Measurements from ENCODE around the gene THBS2.
"Not testable (repeated sequence)": the region's sequence is repeated elsewhere in the genome, so short reads cannot be mapped to it uniquely, and the experiment has no call there.

The THBS2 gene

DNA sequence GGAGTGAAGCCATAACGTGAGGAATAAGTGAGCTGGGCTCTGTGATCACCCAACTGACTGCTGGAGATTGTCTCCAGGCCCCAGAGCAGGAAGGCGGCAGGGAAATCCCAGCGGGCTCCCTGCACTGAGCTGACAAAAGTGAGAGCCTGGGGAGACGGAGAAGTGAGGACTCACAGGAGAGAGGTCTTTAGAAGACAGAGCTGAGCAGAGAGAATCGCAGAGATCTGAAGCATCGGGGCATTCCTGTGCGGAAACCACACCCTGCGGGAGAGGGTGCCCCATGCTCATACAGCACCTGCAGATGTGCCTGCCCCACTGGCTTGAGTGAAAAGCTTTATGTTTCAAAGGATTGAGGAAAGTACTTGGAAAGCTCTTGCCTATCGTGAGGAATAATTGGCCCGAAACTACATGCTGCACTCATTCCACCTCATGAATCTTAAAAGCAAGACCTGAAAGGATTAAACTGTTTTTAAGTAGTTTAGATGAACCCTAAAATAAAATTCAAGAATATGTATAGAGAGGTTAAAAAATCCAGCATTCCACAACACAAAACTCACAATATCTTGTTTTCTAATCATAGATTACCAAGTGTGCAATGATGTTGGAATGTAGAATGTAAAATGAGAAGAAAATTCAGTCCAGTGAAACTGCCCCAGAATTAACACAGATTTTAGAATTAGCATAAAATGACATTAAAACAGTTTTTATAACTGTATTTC lies 17.7 kb upstream of the THBS2 start:
- DNase-seq, result no peak

DNA sequence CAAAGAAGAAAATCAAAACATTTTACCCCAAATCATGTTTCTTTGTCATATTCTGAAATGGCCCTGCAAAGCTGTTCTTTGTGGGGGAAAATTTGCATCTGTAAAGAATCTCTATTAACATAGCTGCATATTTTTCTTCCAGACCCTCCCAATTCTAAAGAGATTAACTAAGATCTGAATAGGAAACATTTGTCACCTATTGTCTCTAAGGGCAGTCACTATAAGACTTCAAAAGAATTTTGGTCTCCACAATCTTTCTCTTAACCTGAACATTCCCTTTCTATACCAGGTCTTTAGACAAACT lies 16.4 kb upstream of the THBS2 start:
- not testable (repeated sequence) for DNase-seq

DNA sequence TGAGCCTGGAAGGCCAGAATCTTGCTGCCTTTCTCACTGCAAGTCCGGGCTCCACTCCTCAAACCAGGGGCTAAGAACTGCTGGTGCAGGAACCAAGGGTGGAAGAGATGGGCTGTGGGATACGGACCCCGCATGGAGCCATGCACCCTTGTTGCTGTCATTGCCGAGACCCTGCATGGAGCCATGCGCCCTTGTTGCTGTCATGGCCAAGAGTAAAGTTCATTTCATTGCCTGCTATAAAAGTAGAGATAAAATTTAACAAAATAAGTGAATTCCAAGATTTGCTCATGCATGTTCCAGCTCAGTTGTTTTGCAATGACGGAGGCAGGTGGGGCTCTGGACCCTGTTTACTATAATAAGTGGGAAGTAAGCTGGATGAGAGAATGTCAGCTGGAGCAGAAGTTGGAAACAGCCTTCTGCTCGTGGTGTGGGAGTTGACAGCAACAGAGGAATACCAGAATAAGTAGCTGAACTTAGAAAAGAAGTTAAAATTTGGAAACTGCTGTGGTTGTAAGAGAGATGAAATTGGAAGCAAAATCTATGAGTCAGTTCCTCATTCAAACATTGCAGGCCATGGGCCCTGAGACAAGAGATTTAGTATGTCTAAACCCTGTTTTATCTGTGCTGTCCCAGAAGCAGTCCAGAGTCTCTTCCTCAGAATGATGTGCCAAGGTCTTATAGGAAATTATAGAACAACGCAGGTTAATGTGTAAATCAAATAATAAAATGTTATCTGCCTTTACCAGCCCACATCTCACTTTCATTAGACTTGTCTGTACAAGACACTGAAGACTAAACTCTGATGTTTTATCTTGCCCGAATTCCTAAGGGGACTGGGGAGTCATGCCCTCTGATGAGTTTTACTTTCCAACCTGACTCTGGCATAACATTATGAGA lies 15.8 kb upstream of the THBS2 start:
- DNase-seq, result no peak

DNA sequence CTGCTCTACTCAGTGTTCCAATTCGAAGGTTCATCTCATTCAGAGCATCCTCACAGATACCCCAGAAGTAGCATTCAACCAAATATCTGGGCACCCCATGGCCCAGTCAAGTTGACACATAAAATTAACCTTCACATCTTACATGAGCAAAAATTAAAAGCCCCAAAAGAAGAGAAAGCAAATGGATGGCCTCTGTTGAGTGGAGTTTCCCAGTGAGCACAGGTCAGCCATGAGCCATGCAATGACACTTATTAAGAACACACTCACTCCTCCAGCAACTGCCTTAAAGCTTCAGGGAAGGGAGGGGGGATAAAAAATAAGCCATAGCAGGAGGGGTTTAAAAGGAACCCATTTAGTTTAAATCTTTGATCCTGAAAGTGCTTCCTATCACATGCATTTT lies 14.6 kb upstream of the THBS2 start:
- no peak for DNase-seq

DNA sequence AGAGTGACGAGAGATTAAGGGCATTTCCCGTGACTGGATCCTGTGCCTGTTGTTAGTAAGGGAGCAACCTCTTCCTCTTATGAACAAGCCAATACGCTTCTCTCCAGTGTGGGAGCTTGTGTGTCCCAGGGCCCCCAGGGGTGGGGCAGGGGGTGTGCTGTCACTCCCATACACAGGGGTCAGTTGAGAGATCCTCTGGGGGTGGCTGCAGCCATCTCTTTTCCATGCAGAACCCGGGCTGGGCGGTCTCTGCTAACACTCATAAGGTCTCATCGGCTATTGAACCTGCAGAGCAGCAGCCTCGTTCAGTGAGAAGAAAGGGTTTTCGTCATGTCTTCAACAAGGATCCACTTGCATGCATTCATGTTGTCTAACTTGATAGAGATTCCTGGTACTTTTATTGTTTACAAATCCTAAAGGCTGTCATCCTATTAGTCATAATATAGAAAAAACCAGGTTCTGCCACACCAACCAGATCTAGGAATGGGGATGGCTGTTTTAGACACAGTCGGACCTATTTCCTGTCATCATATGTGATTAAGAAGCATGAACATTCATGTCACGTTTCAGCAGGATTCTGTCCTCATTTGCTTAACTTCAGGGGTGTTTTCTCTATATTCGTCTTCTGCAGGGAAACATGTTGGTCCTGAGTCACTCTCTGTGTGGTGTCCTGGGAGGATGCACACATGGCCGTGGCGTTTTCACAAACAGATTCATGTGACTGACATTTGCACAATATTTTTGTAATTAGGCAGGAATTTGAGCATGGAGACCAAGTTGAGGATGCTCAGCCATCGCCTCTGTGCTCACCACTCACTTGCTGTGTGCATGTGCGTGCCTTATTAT lies 13.3 kb upstream of the THBS2 start:
- no peak for DNase-seq

DNA sequence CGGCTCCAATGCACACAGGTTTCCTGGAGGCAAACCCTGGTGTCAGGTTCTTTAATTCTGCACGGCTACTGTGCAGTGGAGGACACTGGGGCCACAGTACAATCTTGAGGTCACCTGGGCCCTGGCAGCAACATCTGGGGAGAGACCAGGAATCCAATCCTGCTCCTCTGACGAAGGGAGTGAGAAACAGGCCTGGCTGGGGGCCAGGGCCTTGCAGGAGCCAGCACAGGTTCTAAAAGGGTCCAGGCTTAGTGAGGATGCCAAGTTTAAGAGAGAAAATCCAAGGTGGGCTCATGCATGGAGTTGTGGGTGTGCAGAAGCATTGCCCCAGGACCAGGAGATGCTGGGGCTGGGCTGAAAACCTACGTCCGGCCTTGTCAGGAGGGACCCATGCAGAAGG lies 12.6 kb upstream of the THBS2 start:
- DNase-seq, result no peak

DNA sequence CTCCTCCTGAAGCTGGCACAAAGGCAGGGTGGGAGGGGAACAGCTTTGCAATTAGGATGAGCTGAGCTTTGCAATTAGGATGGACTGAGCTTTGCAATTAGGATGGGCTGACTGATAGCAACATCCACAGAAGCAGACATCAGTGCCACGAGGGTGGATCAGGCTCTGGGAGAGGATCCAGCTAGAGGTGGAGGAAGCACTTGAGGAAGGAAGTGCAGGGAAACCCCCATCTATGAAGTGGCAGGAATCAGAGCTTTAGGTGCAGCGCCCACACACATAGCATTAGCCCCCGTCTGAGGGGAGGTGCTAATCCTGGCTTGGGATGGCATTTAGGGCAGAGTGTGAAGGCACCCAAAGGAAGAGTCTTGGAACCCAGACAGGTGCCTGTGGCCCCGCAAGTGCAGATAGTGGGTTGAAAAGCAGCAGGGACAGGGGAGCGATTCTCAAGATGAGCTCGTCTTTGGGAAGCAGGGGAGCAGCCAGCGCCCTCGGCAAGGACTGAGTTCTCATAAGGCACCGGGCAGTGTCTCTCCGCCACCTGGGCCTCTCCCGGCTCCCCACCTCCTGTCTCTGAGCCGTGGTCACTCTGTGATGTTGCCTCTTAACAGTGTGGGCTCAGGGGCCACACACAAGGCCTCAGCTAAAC lies 12.0 kb upstream of the THBS2 start:
- no peak for DNase-seq

DNA sequence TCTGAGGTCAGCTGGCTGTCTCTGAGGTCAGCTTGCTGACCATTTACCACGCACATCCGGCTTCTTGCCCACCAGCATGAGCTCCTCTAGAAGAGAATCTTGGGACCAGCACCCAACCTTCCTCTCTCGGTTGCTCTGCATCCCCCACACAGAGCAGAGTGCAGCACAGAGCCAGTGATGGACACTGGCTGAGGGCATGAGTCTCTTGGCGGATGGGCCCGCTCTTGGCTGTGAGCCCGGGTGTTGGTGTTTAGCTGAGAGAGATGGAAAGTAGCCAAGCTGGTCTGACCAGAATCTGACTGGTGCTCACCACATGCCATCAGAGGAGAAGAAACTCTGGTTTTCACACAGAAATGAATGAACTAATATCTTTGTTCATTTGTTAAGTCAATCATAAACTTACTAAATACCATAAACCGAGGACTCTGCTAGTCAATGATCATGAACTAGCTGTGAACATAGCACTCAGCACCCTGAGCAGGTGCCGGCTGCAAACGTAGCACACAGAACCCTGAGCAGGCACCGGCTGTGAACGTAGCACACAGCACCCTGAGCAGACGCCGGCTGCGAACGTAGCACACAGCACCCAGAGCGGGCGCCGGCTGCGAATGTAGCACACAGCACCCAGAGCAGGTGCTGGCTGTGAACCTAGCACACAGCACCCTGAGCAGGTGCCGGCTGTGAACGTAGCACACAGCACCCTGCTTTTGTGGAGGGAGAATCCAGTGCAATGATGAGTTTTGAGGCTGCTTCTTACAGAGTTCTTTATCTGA lies 10.4 kb upstream of the THBS2 start:
- no peak for DNase-seq

DNA sequence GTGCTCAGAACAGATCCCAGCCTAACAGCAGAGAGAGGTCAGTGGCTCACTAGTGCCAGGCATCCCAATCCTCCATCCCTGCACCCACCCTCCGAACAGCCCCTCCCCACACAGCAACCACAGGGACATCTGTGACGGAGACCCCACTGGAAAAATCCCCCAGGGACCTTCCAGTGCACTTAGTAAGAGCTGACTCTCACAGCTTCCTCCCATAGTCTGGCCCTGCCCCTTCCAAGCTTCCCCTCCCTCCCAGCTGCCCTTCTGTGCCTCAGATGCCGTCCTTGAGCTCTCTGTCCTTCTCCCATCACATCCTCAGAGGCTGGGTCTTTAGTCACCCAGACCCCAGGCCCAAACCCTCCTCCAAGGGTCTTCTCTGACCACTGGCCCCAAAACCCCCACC lies 9.7 kb upstream of the THBS2 start:
- DNase-seq, result no peak

DNA sequence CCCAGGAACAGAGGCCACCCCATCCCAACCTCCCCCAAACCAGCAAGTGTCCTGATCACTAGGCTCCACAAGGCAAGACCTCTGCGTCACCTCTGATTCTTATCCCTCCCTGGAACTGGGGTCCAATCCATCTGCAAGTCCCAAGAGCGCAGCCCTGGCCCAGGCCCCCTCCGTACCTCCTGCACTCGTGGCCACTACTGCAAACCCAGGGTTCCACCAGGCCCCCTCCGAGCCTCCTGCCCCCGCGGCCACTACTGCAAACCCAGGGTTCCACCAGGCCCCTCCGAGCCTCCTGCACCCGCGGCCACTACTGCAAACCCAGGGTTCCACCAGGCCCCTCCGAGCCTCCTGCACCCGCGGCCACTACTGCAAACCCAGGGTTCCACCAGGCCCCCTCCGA lies 9.0 kb upstream of the THBS2 start:
- not testable (repeated sequence) for DNase-seq

DNA sequence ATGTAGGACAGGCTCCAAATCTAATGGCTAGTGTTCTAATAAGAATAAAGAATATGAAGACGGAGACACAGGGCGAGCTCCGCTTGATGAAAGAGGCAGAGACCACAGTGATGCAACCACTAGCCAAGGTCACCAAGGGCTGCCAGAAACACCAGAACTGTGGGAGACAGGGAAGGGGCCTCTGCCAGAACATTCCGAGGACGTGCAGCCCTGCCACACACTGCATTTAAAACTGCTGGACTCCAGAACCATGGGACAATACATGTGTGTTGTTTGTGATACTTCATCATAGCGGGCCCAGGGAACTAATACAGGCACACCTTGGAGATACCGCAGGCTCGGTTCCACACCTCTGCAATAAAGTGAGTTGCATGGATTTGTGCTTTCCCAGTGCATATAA lies 2.9 kb upstream of the THBS2 start:
- DNase-seq, result no peak

DNA sequence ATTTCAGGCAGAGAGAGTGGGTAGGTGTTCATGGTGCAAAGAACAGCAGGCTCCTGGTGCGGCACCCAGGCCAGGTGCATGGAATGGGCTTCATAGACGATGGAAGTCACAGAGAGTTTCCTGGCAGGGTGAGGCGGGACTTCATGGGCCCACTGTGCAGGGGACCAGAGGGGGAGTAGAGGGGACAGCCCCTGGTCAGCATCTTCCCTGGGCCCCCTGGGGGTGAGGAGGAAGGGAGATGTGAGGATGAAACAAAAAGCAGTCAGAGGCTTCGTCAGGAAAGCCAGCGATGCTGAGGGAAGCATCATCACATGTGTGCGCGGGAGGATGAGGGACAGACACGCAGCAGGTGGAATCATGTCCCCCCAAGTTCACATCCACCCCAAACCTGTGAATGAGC lies 2.4 kb upstream of the THBS2 start:
- DNase-seq, result no peak

DNA sequence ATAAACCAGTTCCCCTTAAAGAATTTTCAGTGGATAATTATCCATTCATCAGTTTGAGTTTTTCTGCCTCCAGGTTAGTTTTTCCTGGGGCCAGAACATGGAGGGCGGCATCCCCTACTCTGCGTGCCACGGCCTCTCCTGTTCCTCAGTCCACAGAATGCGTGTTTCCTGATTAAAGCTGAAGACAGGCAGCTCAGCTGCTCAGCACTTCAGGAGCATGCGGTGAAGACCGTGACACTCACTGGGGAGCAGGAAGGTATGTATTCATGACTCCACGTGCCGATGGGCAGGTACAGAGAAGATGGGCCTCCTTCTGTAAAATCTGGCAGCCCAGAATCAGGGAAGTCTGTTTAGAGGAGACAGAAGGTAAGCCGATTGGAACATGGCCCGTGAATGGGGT lies 2.0 kb upstream of the THBS2 start:
- no peak for DNase-seq

DNA sequence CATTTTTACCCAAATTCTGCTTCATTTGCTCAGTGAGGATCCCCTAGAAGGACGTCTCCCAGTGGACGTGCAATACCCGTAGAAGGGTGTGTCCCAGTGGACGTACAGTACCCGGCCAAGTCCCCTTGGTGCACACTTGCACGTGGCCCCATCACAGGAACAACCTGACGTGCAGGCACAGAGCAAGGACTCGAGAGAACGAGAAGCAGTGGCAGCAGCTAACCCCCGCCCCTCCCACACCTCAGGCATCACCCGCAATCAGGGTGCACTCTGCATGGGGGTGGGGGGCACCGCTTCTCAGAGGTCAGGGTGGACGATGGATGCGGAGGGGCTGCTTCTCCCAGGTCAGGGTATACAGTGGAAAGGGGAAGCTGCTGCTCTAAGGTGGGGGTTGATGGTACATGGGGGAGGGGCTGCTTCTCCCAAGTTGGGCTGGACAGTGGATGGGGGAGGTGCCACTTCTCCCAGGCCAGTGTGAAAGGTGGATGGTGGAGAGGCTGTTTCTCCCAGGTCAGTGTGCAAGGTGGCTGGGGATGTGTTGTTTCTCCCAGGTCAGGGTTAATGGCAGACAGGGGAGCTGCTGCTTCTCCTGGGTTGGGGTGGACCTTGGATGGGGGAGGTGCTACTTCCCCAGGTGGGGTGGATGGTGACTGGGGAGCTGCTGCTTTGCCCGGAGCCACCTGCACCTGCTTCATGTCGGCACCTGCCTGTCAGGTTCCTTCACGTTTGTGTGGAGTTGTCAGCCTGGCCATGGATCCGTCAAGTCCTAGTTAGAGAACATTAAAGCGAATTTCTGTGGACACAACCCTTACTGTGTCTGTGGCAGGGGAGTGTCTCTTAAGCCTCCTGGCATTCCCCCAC lies 1.0 kb upstream of the THBS2 start:
- DNase-seq, result no peak

DNA sequence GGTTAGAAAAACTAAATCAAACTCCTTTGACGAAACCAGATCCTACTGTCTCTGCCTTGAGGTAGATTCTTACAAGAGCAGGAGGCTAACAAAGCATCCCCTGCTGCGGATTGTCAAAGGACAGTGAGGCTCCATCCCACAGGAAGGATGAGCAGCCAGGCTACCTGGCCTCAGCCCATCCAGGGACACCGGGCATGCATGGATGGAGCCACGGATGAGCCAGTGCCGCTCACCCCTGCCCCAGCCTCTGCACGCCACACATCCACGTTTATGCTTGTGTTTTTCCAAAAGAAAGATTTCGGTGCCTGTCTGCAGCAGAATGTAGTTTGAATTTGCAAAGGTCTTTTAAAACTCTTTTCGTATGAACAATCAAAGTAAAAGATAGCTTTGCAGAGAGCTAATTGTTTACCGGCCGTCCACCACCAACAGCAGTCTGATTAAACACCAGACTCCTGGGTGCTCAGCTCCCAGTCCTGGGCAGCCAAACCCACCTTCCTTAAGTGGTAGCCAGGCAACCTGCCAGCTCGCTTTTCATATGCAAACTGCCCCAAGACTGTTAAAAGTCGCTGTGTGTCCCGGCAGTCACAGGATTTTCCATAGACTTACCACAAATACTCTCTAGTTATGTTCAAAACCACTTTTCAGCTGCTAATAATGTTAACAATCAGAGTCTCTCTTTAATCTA lies 999 bp downstream of the THBS2 start:
- no peak for DNase-seq

DNA sequence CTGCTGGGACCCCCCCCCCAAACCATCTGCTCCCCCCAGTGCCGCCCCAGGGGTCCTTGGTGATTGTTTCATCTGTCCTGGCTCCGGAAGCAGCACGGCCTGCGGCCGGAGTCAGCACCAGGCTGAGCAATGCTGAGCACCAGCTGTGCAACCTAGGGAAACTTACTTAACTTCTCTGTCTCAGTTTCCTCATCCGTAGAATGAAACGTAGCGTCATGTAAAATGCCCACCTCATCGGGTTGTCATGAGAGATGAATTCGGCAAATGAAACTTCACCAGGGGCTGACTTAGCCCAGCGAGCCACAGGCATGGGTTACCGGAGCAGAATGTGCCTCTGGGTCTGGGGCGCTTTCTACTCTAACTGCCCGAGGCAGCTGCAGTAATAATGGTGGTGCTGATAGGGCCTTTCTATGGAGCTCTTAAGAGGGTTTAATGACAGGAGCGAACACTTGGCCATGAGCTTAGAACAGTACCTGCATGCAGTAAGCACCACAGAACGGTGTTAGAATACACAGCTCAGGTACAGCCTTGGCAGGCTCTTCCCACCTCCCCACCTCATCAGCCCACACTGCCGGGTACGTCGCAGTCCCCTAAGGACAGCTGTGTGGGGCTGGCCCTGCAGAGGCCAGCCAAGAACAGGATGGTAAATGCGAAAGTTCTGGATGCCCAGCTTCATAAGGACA lies 1.7 kb downstream of the THBS2 start:
- no peak for DNase-seq

DNA sequence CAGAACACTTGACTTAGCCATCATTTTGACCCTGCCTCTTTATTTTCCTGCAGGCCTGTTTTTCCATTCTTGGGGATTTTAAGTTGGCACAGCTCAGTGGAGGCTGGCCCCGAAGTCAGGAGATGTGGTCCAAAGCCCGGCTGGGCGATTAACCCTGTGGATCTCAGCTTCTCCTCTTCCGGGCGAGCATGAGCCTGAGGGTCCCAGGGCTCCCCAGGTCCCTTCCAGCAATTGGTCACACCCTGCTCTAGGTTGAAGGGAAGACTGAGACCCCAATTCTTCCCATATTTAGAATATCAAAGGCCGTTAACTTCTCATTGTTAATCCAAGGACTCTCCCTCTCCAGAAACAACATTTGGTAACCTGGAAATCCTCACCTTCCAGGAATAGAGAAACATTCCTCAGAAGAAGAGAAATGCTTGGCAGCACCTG lies 2.3 kb downstream of the THBS2 start:
- DNase-seq, result no peak

DNA sequence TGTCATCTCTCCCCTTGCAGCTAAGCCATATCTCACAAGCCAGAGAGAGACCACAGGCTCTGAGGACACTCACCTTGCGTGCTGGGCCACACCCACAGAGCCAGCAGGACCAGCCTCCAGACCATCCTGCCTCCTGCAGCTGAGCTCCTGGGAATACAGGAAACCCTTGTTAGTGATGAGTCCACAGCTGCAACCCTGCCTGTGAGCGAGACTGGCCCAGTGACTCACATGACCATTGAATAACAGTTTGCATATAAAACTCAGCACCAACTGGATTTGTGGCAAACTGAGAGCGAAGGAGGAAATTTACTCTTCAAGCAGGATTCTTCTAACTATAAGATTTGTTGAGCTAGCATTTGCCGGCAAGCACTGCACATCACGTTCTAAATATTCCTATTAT lies 3.0 kb downstream of the THBS2 start:
- no peak for DNase-seq

DNA sequence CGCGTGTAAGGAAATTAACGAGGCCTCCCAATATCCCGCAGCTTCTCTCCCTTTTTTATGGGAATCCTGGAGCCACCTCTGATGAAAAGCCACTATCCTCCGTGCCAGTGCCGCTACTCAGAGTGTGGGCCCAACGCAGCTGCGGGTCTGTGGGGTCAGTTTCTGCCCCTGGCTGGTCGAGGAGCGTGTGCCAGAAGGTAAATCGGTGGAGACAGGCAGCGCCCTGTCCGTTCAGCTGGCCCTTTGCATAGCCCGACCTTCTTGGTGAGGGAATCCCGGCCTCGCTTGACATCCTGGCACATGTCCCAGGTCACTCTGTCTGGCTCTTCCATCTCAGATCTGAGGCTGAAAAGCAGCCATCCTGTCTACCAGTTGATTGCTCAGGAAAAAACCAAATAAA lies 4.6 kb downstream of the THBS2 start:
- DNase-seq, result no peak

DNA sequence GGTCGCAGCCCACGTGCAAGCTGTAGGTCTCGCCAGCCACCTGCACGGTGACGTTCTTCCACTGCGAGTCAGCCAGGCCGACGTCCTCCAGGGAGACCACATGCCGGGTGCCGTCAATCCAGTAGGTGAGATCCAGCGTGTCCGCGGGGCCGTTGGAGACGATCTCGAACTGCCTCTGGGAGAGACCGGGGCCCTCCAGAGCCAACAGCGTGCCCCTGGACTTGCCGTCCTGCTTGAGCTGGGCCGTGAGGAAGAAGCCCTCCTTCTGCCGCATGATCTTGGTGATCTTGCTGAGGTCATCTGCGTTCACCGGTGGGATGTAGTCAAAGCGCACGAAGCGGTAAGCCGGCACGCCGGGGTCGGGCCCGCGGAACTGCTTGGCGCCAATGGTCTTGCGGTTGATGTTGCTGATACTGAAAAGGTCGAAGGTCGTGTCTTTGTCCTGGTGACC lies 5.1 kb downstream of the THBS2 start:
- no peak for DNase-seq

Data from NCI-H2171 (cell line).